SK-N-MC (cell line): ENCODE results near the gene ATP2A2.

Source experiments
- EZH2 ChIP-seq: fragments of 200-600 bp; sonication (generic); IDR thresholded peaks from one replicate; pipeline ENCODE4 v1.6.1; 2017; ENCODE audit warnings: antibody characterized with exemption
- FOXP2 ChIP-seq: optimal IDR thresholded peaks from 2 replicates; pipeline ENCODE3; 2011; ENCODE audit warnings: mild to moderate bottlenecking, moderate library complexity; ENCODE audit not compliant: insufficient read depth; ENCODE audit errors: extremely low read length, control extremely low read depth
- POLR2AphosphoS5 ChIP-seq: IDR thresholded peaks from 2 replicates; pipeline ENCODE4 v1.6.1; 2012; ENCODE audit warnings: mild to moderate bottlenecking, low read depth, low read length, borderline replicate concordance

- TF ChIP-seq POLR2AphosphoS5 (no peak), EZH2 (no peak), FOXP2 (no peak)
Observed at GRCh38 chr12:110379631-110380030, 98.6 kb downstream of the ATP2A2 start.
